ENCODE results near the gene MAN1B1.
"Not testable (repeated sequence)": the region's sequence is repeated elsewhere in the genome, so short reads cannot be mapped to it uniquely, and the experiment has no call there.

The MAN1B1 gene

GRCh38 chr9:137128158-137128861, 41.5 kb downstream of the MAN1B1 start:
- no peak for DNase-seq (ENCODE audit: low read depth)

DNA sequence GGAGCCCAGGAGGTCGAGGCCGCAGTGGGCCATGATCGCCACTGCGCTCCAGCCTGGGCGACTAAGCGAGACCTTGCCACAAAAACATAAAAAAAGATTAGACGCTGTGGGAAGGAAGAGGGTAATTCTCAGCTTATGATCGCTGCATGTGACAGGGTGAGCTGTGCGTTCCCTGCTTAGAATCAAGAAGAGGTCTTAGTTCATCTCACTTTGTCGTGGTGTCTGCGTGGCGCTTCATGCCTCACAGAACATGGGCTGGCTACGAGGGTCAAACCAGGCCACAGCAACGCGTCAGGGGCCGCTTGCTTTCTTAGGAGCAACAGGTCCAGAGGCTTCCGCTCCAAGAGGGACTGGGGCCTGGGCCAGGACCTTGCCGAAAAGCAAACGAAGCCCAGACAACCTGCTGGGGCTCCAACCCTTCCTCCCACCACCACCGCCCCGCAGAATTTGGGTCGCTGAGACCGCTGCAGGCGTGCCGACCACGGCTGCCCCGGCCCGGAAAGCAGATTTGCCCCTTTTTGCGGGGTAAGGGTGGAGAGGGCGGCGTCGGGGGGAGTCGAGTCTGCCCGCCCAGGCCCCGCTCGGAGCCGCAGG, 42.2 kb downstream of the MAN1B1 start:
- no peak for DNase-seq (ENCODE audit: low read depth)

DNA sequence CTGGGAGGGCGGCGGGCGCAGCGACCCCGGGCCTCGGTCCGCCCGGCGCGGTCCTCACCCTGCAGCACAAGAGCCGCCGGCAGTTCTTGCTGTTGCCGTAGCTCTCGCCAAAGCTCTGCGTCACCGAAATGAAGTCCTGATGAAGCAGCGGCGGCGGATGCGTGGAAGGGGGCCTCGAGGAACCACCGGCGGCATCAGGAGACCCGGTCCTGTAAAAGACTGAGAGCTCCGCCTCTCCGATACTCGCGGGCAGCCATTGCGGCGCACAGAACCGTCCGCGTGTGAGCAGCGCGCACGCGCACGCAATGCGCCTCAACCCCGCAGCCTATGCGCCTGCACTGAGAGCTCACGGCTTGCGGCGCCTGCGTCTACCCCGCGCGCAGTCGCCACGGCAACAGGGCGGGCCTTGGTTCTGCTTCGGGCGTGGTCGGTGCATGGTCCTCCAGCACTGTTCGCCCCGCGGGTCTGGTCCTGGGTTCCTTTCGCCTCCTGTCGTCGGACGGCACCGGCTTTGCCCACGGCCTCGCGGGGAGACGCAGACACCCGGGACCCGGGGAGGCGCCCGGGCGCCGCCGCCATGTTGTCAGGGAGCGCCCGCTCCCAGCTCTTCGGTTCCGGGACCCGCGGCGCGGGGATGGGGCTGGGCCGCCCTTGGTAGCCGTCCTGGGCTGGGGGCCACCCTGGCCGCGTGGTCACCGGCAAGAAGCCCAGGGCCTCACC, 42.8 kb downstream of the MAN1B1 start:
- peak; percentile 43 for DNase-seq (ENCODE audit: low read depth)

DNA sequence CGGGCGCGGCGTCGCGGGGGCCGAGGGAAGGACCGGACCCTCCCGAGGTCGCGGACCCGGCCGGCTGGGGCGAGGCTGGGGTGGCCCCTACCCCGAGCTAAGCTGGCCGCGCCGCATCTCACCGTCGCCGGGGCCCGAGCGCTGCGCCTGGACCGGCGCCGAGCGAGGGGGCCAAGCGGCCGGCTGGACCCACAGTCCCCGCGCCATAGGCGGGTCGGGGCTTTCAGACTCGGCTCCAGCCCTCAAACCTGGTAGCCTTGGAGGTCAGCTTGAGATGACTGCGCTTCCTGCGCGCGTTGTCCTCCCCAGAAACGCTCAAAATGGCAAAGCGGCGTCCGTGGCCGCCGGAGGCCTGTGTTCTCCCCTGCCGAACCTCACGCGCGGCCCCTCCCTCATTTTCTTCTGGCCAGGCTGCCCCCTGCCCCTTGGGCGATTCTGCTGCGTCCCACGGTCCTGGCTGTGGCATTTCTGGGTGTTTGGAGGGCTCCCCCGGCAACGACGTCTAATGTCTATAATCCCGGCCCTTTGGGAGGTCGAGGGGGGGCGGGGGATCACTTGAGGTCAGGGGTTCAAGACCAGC, 43.5 kb downstream of the MAN1B1 start:
- no peak for DNase-seq (ENCODE audit: low read depth)

DNA sequence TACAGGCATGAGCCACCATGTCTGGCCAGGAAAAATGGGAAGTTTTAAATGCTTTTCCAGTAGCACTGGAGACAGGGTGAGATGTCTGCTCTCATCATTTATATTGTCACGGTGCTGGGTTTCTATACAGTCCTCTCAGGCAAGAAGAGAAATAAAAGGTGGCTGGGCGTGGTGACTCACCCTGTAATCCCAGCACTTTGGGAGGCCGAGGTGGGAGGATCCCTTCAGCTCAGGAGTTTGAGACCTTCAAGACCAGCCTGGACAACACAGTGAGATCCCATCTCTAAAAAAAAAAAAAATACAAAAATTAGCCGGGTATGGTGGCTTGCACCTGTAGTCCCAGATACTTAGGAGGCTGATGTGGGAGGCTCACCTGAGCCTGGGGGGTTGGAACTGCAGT, 47.4 kb downstream of the MAN1B1 start:
- DNase-seq (ENCODE audit: low read depth), result no peak

DNA sequence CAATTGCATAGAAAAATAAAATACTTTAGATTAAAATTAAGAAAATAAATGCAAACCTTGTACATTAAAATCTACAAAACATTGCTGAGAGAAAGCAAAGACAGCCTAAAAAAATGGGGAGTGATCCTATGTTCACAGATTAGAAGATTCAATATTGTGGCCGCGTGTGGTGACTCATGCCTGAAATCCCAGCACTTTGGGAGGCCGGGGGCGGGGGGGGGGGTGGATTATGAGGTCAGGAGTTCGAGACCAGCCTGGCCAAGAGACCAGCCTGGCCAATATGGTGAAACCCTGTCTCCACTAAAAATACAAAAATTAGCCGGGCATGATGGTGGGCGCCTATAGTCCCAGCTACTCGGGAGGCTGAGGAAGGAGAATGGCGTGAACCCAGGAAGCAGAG, 48.4 kb downstream of the MAN1B1 start:
- DNase-seq (ENCODE audit: low read depth), result not testable (repeated sequence)

- DNase-seq (ENCODE audit: low read depth), result no peak
Observed at GRCh38 chr9:137136261-137136880, 49.6 kb downstream of the MAN1B1 start.

- DNase-seq (ENCODE audit: low read depth), result no peak
Observed at GRCh38 chr9:137136881-137137607, 50.3 kb downstream of the MAN1B1 start.

DNA sequence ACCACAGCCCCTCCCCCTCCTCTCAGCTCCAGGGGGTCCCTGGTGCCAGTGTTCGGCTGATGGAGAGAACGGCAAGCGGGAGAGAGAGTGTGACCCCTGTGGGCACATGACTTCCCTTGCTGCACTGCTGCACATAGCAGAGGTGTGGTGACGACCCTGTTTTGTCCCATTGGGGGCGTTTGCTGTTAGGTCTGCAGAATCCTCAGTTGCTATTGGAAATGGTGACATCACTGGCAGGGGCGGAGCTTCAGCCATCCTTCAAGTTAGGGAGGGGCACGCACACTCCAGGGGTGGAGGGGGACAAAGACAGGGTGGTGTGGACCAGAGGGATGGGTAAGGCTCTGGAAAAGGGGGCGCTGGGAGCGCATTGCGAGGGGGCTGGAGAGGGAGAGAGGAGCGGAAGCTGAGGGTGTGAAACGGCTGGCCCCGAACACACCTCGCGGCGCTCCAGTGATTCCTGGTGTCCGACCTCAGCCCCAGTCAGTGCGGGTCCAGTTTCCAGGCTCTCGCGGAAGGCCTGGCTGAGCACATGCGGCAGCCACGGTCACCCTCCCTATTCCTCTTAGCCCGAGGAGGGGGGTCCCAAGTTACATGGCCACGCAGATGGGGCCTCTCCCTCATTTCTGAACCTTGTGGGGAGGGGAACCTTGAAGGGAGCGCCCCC, 51.4 kb downstream of the MAN1B1 start:
- no peak for DNase-seq (ENCODE audit: low read depth)

- no peak for DNase-seq (ENCODE audit: low read depth)
Observed at GRCh38 chr9:137138722-137139467, 52.1 kb downstream of the MAN1B1 start, which contains the start of gene GRIN1. Gene GRIN1 (plus strand): TSS chr9:137139154. CDS start chr9:137139487, 333 bp downstream.

DNA sequence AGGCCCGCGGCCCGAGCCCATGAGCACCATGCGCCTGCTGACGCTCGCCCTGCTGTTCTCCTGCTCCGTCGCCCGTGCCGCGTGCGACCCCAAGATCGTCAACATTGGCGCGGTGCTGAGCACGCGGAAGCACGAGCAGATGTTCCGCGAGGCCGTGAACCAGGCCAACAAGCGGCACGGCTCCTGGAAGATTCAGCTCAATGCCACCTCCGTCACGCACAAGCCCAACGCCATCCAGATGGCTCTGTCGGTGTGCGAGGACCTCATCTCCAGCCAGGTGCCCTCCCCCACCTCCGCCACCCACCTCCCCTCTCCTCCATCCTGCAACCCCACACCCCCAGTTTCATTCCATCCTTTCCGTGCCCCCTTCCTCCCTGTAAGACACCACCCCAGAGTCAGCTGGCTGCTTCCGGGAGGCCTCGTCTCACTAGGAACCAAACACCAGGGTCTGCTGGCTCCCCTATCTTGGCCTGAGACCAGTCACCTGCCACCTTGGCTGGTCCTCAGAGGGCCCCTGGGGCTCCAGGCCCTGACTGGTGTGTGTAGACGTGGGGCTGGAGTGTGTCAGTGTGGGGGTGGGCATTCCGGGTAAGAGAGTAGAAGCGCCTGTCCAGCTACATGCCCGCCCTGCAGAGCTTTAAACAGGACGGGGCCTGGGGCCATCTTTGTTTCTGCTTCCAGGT, 52.8 kb downstream of the MAN1B1 start:
- no peak for DNase-seq (ENCODE audit: low read depth)

- no peak for DNase-seq (ENCODE audit: low read depth)
Observed at GRCh38 chr9:137140151-137141012, 53.6 kb downstream of the MAN1B1 start.

- DNase-seq (ENCODE audit: low read depth), result no peak
Observed at GRCh38 chr9:137141050-137141810, 54.4 kb downstream of the MAN1B1 start.

DNA sequence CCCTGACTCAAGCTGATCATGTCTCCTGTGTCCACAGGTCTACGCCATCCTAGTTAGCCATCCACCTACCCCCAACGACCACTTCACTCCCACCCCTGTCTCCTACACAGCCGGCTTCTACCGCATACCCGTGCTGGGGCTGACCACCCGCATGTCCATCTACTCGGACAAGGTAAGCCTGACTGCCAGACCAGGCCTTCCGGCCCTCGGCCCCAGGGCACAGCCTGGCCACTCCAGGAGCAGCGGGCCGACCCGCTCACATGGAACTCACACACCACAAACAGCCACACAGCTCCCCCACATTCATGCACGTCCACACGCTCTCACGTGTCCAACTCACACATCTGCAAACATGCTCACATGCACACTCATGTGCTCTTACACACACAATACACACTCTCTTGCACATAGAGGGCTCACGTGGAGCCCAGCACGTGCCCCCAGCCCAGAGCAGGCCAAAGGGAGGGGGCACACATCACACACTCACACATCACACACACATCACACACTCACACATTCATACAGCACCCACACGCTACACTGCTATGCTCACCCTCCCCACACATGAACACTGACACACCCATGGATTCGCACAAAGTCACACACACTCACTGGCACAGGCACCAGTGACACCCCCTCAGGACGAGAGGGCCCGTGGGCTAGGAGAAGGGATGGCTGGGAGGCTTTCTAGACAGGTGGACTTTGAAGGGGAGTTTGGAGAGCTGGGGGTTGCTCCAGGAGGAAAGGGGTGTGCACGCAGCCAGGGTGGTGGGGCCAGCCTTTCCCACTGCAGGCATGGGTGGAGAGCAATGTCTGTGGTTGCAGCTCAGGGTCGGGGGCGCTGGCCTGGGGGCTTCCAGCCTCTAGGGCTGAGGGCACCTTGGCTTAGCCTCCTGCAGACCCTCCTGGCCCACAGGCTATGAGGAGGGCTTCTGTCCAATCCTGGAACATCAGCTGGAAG, 55.5 kb downstream of the MAN1B1 start:
- no peak for DNase-seq (ENCODE audit: low read depth)

DNA sequence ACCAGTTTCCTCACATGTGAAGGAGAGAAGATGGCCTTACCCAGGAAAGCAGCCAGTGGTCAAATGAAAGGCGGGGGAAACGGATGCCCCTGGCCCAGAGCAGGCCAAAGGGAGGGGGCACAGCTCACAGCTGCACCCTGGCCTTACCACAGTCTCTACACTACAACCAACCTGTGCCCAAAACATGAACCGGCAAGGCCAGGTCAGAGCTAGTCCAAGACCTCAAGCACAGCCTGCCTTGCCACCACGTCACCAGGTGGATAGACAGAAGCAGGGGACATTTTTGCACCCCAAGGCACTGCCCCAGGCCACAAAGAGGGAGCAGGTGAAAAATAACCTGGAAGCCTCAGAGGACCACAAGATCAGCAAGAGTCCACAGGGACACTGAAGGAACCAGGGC, 56.7 kb downstream of the MAN1B1 start:
- no peak for DNase-seq (ENCODE audit: low read depth)

GRCh38 chr9:137145731-137146526, 59.1 kb downstream of the MAN1B1 start:
- no peak for DNase-seq (ENCODE audit: low read depth)
